Esophagus muscularis mucosa (tissue), 4 donors: Measurements from ENCODE around the gene ASTN2. TPM values are rescaled to one million over a fixed set of nuclear protein-coding genes. Genes with fewer than 3 reads are reported as not detected.

Source experiments
- DNase-seq: peaks from one replicate; pipeline ENCODE4 v3.0.0-alpha.2; 2017; ENCODE audit errors: extremely low spot score
- H3K27ac ChIP-seq, 4 donors: fragments of 200-600 bp; sonication (generic); replicated peaks in 1 of 4; 1 replicate in 3 of 4; 2 replicates in 1 of 4; pipeline ENCODE4 v1.5.1; 2016 to 2019; ENCODE audit warnings: mild to moderate bottlenecking in 1 of 4
- H3K27me3 ChIP-seq, 4 donors: fragments of 200-600 bp; sonication (generic); one replicate each; pipeline versions ENCODE4 v1.5.1 to v1.6.0; 2016 to 2019
- H3K36me3 ChIP-seq, 4 donors: fragments of 200-600 bp; sonication (generic); one replicate each; pipeline ENCODE4 v1.5.1; 2016 to 2019
- H3K4me1 ChIP-seq, 4 donors: fragments of 200-600 bp; sonication (generic); one replicate each; pipeline ENCODE4 v1.5.1; 2016 to 2019
- H3K4me3 ChIP-seq, 4 donors: fragments of 200-600 bp; sonication (generic); 1 replicate in 2 of 4; 2 replicates in 2 of 4; pipeline ENCODE4 v1.5.1; 2016 to 2019; ENCODE audit warnings: mild to moderate bottlenecking in 4 of 4, moderate library complexity in 1 of 4
- H3K9me3 ChIP-seq, 4 donors: fragments of 200-600 bp; sonication (generic); 1 replicate in 3 of 4; 2 replicates in 1 of 4; pipeline ENCODE4 v1.5.1; 2016 to 2019
- CTCF ChIP-seq, 3 experiments: fragments of 200-600 bp in 2 of 3; fragments of 450-650 bp in 1 of 3; sonication (generic) in 2 of 3; IDR thresholded peaks; one replicate each; pipeline ENCODE4 v1.5.1; 2017 to 2019; ENCODE audit warnings: antibody characterized with exemption in 3 of 3, mild to moderate bottlenecking in 2 of 3, moderate library complexity in 1 of 3
- EP300 ChIP-seq: sonication (generic); formaldehyde crosslinking; IDR thresholded peaks from one replicate; pipeline ENCODE4 v1.6.1; 2017; ENCODE audit warnings: antibody characterized with exemption
- POLR2A ChIP-seq: fragments of 450-650 bp; IDR thresholded peaks from one replicate; pipeline ENCODE4 v1.6.1; 2017; ENCODE audit warnings: antibody characterized with exemption, moderate library complexity, mild to moderate bottlenecking, low read depth
- POLR2AphosphoS5 ChIP-seq, 2 donors: sonication (generic); formaldehyde crosslinking; IDR thresholded peaks; one replicate each; pipeline ENCODE4 v1.6.1; 2017; ENCODE audit warnings: antibody characterized with exemption in 2 of 2
- WGBS: methylation state at CpG from one replicate; pipeline ENCODE4 v1.1.5; 2018; 5-methylcytosine and 5-hydroxymethylcytosine counted together
- intact Hi-C: fragments of 100-400 bp; cut with DNase I; formaldehyde crosslinking; loops from one replicate; pipeline ENCODE4 v1.15.1; 2023
- total RNA-seq, 4 donors: library from RNA; depleted of rRNA; stranded (reverse); fragments of >200 nt; gene quantifications; one replicate each; pipeline versions ENCODE4 v1.1.0 to v1.2.1, GENCODE V29; 2016

The ASTN2 gene
- total RNA-seq, 4 donors from 2014 or later: 4.2 to 6.9 (median 5.5) TPM

- H3K27ac ChIP-seq: no peak overlapping the region
- no peaks in the 10 kb centered on the region for H3K27me3 ChIP-seq
- intact Hi-C loops: no loop called here
- no peak for DNase-seq
- TF ChIP-seq CTCF (IDR thresholded peaks at IDR 0.05) (no peak), EP300 (no peak), POLR2AphosphoS5 (IDR thresholded peaks at IDR 0.05) (no peak), POLR2A (no peak)
- no peaks in the 10 kb centered on the region for H3K36me3 ChIP-seq
- no peaks in the 10 kb centered on the region for H3K4me1 ChIP-seq
- 81% methylated on average over 7 of the region's 7 CpGs for WGBS
- no peaks in the 10 kb centered on the region for H3K9me3 ChIP-seq
- no peak overlapping the region for H3K4me3 ChIP-seq
Observed at GRCh38 chr9:117123729-117124128, 291.1 kb downstream of the ASTN2 start.

GRCh38 chr9:117122953-117123352 lies 291.9 kb downstream of the ASTN2 start:
- TF ChIP-seq POLR2A (no peak), CTCF (IDR thresholded peaks at IDR 0.05) (no peak), EP300 (no peak), POLR2AphosphoS5 (IDR thresholded peaks at IDR 0.05) (no peak)
- no peaks in the 10 kb centered on the region for H3K36me3 ChIP-seq
- H3K4me1 ChIP-seq: no peaks in the 10 kb centered on the region
- H3K9me3 ChIP-seq: no peaks in the 10 kb centered on the region
- no peak for DNase-seq
- no peak overlapping the region for H3K27ac ChIP-seq
- no peaks in the 10 kb centered on the region for H3K27me3 ChIP-seq
- H3K4me3 ChIP-seq: no peak overlapping the region
- intact Hi-C loops: no loop called here
- WGBS: 71% methylated on average over 3 of the region's 3 CpGs

GRCh38 chr9:117122102-117122501 lies 292.8 kb downstream of the ASTN2 start:
- TF ChIP-seq POLR2A (no peak), POLR2AphosphoS5 (IDR thresholded peaks at IDR 0.05) (no peak), EP300 (no peak), CTCF (IDR thresholded peaks at IDR 0.05) (no peak)
- H3K27me3 ChIP-seq: no peaks in the 10 kb centered on the region
- WGBS: 70% methylated on average over 1 of the region's 1 CpG
- DNase-seq: no peak
- H3K9me3 ChIP-seq: no peaks in the 10 kb centered on the region
- no peak overlapping the region for H3K27ac ChIP-seq
- no peak overlapping the region for H3K4me3 ChIP-seq
- no peaks in the 10 kb centered on the region for H3K4me1 ChIP-seq
- H3K36me3 ChIP-seq: no peaks in the 10 kb centered on the region
- intact Hi-C loops: no loop called here

GRCh38 chr9:117121316-117121715 lies 293.5 kb downstream of the ASTN2 start:
- H3K36me3 ChIP-seq: no peaks in the 10 kb centered on the region
- intact Hi-C loops: no loop called here
- no peaks in the 10 kb centered on the region for H3K9me3 ChIP-seq
- DNase-seq: no peak
- TF ChIP-seq POLR2A (no peak), CTCF (IDR thresholded peaks at IDR 0.05) (no peak), POLR2AphosphoS5 (IDR thresholded peaks at IDR 0.05) (no peak), EP300 (no peak)
- no peak overlapping the region for H3K27ac ChIP-seq
- WGBS: 82% methylated on average over 2 of the region's 2 CpGs
- no peak overlapping the region for H3K4me3 ChIP-seq
- H3K4me1 ChIP-seq: no peaks in the 10 kb centered on the region
- H3K27me3 ChIP-seq: no peaks in the 10 kb centered on the region

- Histone ChIP-seq H3K4me3 (no peak overlapping the region), H3K27me3 (no peaks in the 10 kb centered on the region), H3K4me1 (no peaks in the 10 kb centered on the region), H3K27ac (no peak overlapping the region), H3K36me3 (no peaks in the 10 kb centered on the region), H3K9me3 (no peaks in the 10 kb centered on the region)
- DNase-seq: no peak
- WGBS: 51% methylated on average over 2 of the region's 2 CpGs
- intact Hi-C loops: no loop called here
- TF ChIP-seq EP300: no peak
Observed at GRCh38 chr9:117120061-117120460, 294.8 kb downstream of the ASTN2 start.
